Femur (tissue), 1 donor: ENCODE results near the gene NBEA.

Experiments used
- DNase-seq: peaks from one replicate; pipeline ENCODE4 v3.0.0-alpha.2; 2017

Gene NBEA

DNA sequence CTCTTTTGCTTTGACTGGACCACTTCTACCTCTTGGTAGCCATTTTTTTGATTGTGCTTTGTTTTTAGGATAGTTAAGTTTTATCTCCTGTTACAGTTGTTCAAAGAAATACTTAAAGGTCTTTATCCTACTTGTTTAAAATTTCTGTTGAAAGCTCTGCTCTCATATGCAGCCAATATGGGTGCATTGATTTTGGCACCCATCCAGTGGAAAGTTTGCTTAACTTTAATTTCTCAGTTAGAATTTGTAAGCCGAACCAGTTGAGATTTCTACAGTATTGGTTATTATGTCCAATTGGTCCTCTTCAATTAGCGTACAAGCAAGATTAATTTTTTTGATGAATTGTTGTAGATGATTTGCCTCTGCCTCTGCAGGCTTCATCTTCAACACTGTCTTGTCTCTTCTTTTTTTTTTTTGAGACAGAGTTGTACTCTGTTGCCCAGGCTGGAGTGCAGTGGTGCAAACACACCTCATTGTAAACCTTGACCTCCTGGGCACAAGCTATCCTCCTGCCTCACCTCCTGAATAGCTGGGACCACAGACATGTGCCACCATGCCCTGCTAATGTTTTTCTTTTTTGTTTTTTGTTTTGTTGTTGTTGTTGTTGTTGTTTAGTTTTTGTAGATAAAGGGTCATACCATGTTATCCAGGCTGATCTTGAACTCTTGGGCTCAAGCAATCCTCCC lies 469.1 kb downstream of the NBEA start:
- no peak for DNase-seq

DNA sequence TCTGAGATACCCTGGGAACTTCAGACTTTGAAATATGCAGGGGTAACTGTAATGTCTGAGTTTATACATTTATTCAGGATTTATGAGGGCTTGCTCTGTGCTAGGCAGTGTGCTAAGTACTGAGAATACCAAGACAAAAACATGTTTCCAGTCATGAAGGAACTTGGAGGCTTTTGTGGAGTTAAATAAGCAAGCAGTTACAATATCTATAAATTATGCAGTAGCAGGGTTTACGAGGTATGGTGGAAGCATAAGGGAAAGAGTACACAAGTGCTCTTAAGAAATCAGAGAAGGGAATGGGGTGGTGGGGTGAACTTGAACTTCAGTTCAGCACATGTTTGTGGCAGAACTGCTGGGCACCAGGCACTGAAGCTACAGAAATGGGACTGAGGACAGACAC lies 506.4 kb downstream of the NBEA start:
- no peak for DNase-seq

DNA sequence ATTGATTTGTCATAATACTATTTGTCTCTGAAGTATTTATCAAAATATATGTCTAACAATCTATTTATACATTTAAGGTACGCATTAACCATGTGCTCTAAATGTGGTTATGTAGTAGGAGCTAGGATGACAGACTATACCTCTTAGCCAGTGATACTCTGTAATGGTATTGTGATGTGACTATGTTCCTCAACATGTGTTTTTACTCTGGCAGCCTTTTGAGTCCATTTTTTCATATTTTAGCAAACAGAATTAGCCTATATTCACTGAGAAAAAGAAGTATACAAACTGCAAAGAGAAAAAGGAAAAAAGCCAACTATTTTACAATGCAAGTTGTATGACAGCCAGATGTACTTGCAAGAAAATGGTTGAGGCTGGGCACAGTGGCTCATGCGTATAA lies 507.8 kb downstream of the NBEA start:
- no peak for DNase-seq

DNA sequence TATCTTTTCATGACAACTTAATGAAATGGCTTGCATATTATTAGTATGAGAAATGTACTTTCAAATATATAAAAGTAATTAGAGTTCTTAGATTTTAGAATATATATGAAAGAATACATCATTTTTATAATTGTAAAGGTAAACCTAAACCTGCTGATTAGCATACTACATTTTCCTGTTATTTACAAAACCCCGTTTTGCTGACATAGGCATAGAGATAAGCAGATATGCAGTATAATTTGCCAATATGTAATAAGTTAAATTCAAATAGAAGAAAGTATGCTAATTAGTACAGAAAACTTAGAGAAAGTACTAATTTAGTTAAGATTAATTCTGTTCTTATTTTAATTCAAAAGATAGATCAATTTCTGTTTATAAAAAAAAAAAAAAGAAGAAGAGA lies 513.0 kb downstream of the NBEA start:
- no peak for DNase-seq

DNA sequence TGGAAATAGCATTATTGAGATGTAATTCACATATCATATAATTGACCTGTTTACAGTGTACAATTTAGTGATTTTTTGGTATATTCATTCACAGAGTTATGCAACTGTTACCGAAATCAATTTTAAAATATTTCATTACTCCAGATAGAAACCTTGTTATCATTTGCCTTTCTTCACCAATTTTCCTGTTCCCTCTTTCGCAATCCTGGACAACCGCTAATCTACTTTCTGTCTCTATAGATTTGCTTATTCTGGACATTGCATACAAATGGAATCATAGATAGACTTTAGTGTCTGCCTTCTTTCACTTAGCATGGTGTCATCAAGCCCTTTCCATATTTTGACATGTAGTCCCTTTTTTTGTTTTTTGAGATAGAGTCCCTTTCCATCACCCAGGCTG lies 515.2 kb downstream of the NBEA start:
- DNase-seq: no peak

DNA sequence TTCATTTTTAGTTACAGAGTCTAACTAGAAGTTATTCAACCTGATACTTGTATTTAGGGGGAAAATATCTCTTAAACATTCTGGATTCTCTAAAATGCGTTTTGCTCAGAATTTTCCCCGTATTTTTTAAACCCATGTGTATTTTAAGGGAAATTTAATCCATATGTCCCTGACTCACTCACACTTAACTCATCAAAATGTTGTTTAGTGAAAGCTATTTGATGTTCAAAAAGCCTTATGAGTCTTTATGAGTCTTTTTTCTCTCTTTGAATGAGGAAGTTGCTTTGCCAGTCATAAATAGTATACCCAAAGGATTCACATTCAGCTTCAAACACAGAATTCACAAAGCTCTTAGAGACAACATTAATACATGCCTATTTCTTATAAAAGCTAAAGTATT lies 518.0 kb downstream of the NBEA start:
- DNase-seq: no peak

DNA sequence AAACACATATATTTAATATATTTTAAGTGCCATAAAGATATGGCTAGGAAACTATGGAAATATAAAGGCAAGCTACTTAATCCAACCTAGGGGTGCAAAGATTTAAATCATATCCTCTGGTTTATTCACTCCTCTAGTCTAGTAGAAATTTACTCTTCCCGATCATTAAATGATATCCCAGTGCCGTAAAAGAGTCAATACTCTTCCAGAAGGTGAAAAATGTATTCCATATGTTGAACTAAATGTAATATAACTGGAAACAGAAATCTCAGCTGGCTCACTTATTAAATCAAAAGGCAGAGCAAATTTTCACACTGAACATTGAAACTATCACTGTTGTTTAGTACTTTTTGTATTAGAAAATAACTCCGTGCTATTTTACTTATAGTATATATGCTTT lies 523.3 kb downstream of the NBEA start:
- DNase-seq: no peak

DNA sequence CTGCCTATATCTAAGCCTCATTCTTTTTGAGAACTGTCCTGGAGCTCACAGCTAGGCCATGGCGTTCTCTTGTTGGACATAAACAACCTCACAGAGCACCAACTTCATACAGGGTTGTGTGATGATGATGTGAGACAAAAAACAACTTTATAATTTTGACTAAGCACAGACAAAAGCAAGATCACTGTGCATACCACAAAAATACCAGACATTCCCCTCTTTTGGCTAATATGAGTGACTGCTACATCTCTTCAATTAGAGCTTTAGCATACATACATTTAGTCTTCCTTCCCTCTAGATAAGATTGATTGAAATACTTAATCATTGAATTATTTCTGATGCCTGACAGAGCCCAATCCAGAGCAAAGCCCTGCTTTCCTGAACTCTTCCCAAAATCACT lies 526.1 kb downstream of the NBEA start:
- DNase-seq: no peak

DNA sequence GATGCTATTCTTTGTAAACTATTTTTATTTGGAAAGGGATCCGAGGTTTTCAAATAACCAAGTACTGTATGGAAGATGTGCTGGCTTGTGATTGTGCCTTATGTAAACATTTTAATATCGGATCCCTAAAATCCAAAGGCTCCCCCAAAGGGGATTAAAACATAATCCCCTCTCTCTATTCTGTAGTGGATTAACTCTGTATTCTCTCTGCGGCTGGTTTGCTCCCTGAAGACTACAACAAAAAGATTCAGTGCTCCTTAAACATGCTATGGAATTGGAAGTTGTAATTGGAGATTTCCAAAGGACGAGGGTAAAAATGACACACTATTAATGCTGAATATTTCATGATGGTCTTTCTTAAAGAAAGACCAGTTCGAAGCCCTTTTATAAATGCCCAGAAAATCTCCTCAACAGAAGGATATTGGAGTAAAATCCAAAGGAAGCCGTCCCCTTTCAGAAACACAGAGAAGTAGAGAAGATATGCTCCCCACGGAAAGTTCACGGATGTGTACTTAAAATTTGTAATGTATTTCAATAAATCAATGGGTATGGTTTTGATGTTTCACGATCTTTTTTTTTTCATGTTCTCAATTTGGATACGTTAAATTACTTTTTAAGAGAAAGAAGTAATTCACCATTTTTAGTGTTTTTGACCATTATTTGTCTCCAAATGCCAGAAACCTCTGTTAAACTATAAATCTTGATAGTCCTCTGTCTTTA lies 527.9 kb downstream of the NBEA start:
- DNase-seq: no peak

DNA sequence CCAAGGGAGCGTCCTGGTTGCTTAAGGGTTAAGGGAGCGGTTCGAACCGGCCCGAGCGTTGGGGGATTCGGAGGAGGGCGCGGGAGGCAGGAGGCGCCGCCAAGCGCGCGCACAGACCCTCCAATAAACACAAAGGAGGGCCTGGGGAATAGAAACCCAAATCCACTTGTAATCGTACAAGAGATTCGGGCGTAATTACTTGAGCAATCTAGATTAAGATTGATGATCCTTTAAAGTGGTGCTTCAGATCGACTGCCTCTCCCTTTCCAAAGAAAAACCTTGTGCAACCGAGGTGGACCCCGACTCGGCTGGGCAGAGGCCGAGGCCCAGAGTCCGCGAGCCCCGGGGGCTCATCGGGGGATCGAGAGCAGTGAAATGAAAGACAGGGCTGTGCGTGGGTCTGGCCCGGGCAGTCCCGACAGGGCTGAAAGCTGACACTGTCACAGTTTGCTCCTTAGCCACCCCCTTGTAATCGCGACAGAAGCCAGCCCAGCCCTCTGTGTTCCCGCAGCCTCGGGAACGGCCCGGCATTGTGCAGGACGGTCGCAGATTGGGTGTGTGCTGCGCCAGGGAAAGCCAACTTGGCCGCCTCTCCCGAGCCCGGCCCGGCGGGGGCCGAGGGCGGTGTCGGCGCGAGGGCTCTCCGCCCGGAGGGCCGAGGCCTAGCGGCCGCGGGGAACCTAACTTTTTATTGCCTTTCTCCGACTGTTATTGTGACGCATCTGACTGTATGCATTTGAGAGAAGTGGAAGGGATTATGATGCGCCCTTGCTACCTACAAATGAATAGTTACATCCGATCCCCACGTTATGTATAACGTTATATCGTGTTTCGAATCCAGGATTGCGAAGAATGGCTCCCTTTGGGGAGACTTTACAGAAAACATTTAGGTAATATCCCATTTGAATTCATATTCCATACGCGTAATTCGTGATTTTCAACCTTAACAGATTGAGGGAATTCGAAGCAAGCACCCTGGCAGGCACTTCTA lies 528.9 kb downstream of the NBEA start:
- peak; percentile 77 for DNase-seq

DNA sequence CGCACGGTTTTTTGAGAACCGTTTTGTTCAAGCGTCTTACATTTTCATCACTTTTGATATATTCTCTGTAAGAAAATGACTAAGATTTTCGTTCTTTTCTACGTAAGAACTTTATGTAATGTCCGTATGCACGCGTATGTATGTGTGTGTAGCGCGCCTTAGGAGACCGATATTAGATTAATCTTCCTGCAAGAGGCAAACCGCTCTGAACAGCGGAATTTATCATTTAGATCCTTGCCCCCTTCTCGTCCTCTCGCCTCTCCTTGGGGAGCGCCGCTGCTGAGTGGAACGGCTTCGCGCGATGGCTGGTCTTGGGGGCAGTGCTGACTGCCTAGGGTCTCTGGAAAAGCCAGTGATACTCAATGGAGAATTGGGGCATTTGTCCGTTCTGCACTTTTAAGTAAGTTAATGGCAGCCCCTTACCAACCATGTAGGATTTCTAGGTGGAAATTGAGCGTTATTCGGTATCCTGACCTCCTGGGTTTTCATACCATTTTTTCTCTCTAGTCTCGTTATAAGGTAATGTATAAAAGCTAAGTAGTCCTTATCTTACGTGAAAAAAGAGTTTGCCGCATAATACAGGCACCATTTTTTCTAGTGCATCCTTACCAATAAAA lies 529.7 kb downstream of the NBEA start:
- no peak for DNase-seq

DNA sequence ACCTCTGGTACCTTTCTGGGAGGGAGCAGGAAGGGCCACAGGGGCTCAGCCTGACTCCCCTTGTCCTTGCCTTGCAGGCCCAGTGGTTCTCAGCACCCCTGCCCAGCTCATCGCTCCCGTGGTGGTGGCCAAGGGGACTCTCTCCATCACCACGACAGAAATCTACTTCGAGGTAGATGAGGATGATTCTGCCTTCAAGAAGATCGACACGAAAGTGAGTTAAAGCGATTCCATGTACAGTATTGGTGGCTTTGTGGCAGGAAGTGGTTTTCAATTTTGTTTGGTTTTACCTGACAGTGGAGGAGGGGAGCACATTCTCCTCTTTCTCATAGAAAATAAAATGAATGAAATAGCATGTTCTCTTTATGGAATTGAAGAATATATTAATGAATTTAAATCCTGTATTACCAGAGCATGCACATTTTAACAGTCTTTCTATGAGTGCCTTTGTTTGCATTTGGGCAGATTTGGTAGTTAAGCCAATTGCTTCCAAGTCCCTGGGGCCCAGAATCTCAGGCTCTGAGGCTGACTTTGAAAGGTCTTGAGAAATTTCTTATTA lies 530.3 kb downstream of the NBEA start:
- no peak for DNase-seq

DNA sequence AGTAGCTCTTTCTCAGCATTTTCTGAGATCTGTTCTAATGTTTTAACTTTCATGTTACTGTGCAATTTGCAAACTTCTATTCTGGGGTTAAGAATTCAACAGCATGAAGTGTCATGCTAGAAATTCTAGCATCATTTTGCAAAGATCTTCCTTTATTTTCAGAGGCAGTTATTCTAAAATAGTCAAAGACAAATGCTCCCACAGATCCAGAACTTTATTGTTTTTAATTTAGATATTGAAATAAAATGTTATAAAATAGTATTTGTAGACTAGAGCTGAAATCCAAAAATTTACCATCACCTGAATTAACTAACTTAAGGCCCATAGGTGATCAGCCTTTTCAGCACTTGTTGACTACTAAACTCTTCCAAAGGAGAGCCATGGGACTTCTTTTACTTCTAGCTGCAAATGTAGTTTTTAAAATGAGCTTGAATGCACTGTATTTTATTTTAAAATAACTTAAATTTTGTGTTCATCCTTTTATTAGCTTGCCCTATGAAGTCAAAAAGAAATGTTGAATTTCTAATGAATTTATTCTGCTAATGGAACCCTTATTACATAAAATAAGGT lies 531.2 kb downstream of the NBEA start:
- DNase-seq: no peak

DNA sequence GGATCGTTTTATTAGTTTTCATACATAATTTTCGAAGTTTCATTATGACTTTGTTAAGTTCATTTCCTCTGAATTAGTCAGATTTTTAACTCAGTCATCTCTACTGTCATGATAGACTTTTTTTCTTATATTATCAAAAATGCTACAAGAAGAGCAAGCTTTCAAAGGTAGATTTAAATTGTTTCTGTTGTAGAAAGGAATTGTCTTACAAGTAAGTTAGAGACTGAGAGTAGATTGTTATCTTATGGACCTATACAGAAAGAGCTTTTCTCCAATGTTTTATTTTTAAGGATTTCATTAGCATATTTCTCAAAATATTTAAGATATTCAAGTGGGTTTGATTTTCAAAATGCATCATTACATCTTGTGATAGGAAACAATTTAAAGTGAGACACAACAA lies 531.7 kb downstream of the NBEA start:
- DNase-seq: no peak

DNA sequence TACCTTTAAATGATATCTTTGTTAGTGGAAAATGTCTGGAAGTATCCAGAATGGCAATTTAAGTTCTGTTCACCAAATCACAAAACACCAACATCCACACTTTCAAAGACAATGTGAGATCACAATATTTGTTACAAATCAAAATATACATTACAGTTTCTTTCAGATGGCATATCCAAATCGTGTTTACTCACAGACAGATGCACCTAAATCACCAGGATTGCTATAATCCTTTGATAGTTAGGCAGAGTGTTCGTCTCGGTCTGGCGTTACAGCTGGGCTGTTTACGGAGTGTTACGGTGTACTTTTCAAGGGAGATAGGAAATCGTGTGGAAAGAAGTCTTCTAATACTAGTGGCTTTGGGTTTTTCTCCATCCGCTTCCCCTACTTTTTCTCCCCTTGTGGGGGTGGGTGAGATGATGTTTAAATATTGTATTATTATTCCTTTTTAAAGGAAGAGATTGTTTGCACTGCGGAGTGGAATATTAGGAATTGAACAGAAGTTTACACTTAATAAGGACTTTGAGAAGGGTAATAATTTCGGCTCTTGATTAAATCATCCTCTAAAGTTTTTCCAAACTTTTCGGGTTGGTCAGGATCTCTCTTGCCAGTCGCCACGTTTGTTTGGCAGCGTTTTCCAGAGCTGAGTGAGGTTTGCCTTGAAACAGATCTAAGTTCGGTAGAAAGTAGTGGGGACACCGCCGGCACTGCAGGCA lies 532.6 kb downstream of the NBEA start:
- DNase-seq: no peak

DNA sequence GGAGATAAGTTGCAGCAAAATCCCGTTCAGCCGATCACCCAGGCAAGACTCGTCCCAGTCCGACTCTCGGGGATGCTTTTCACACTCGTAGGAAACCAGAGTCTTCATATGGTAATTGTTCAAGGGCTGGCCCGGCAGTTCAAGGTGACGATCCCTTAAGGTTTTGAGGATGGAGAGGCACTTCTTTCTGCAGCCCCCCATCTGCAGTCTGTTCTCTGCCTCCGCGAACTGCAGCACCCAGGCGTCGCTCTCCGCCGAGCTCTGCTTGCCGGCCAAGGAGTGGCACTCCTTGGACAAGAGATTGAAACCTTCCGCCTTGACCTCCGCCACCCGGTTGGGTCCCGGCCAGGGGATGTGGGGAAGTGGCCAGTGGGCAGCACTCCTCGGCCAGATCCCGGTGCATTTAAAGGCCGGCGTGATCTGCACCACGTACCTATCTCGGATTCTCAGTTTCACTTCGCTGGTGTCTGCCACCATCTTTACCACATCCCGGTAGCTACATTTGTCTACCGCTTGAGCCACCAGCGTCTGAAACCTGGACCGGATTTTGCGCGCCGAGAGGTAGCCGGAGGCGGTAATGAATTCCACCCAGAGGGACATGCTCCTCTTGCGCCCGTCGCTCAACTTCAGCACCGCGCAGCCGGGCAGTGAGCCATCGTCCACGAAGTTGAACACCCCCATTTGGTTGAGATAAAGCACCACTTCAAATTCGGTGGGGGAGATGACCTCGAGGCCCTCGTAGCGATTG lies 533.3 kb downstream of the NBEA start:
- DNase-seq: peak; percentile 66

DNA sequence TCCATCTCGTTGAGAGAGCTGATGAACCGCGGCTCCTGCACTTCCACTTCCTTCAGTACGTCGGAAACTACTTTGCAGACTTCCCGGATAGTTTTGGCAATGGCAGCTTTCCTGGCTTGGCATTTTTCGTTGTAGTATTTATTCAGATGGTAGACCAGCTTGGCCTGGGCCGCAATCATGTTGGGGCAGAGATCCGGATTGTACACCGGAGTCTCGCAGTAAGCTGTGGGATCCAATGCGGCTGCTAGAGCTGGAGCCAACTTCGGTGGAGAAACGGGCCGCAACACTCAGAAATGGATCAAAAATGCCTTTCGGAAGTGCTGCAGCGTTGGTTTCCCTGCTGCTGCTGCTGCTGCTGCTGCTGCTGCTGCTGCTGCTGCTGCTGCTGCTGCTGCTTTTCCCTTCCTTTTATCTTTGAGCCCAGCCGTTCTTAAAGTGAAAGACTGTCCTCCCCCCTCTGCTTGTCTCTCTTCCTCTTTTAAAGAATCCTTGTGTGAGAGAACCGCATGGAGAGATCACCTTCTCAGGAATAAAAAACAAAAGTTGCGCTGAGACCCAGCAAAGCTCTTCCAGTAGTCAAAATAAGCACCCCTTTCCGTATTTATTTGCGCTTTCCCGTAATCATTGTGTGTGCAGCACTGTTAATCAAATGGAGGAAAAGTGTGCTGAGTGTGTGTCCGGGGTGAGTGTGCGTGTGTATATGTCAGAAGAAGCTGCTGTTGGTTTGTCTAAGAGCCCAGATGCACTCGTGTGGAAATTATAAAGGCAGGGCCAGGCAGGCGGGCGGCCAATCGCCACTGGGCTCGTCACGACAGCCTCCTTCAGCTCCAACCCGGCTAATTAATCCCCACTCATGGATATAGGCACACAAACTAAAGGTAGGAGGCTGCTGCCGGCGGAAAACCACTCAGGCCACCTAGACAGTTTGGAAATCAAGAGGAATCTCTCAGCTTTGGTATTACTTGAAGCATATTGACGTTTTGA lies 534.2 kb downstream of the NBEA start, which contains the start of gene MAB21L1:
MAB21L1 (minus strand) TSS at position 730 of the 984 bp plus-strand sequence; CDS start at position 179, 551 bp downstream.
- peak; percentile 86 for DNase-seq

DNA sequence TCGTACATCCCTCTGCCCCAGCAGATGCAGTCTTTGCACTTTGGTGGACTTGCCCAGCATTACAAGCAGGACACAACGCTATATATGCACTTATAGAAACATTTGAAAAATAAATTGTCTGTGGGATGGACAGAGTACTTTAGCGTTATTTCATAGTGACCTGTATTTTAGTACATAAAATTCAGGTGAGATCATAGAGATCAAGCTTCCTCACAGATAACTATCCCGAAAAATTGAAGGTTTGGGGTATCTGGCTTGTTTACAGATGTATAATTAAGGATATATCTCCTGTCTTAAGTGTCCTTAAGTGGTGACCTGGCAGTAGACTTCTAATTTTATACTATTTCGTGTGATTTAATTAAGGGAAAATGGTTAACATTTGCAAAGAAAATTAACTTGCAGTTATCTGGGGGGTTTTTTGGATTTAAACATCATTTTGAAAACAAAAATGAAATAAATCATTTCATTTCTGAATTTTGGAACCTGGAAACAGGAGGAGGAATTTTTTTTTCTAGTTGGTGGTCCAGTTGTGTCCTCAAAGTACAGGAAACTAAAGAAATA lies 535.4 kb downstream of the NBEA start:
- DNase-seq: no peak
